Coronary artery (tissue), 2 donors: ENCODE results near the gene OSBPL6.

ENCODE experiments used
- DNase-seq: peaks from one replicate; pipeline ENCODE4 v3.0.0-alpha.2; 2017; ENCODE audit warnings: low spot score
- H3K27ac ChIP-seq, 2 donors: fragments of 200-600 bp; sonication (generic); one replicate each; pipeline ENCODE4 v1.5.1; 2016 to 2019
- H3K4me3 ChIP-seq: fragments of 200-600 bp; sonication (generic); 2 replicates; pipeline ENCODE4 v1.5.1; 2016; ENCODE audit warnings: mild to moderate bottlenecking, moderate library complexity
- CTCF ChIP-seq: fragments of 200-600 bp; sonication (generic); IDR thresholded peaks from one replicate; pipeline ENCODE4 v1.5.1; 2019; ENCODE audit warnings: antibody characterized with exemption

Gene OSBPL6

GRCh38 chr2:178220814-178221213 lies 26.5 kb downstream of the OSBPL6 start:
- Histone ChIP-seq H3K27ac (no peak overlapping the region), H3K4me3 (no peak overlapping the region)
- DNase-seq = no peak
- TF ChIP-seq CTCF = no peak

GRCh38 chr2:178221556-178221955 lies 27.2 kb downstream of the OSBPL6 start:
- H3K4me3 ChIP-seq = no peak overlapping the region
- no peak for DNase-seq
- TF ChIP-seq CTCF = no peak
- H3K27ac ChIP-seq = no peak overlapping the region

- TF ChIP-seq CTCF = no peak
- Histone ChIP-seq H3K4me3 (no peak overlapping the region), H3K27ac (no peak overlapping the region)
- no peak for DNase-seq
These were observed 29.5 kb downstream of the OSBPL6 start for GRCh38 chr2:178223806-178224205.

- H3K4me3 ChIP-seq = no peak overlapping the region
- H3K27ac ChIP-seq = no peak overlapping the region
- TF ChIP-seq CTCF = no peak
- no peak for DNase-seq
These were observed 30.9 kb downstream of the OSBPL6 start for GRCh38 chr2:178225006-178225805.

- Histone ChIP-seq H3K27ac (no peak overlapping the region), H3K4me3 (no peak overlapping the region)
- no peak for TF ChIP-seq CTCF
- no peak for DNase-seq
These were observed 32.9 kb downstream of the OSBPL6 start for GRCh38 chr2:178227187-178227586.

GRCh38 chr2:178229927-178230326 lies 35.6 kb downstream of the OSBPL6 start:
- Histone ChIP-seq H3K27ac (no peak overlapping the region), H3K4me3 (no peak overlapping the region)
- no peak for TF ChIP-seq CTCF
- DNase-seq = no peak

GRCh38 chr2:178230396-178230795 lies 36.1 kb downstream of the OSBPL6 start:
- DNase-seq = no peak
- H3K4me3 ChIP-seq = no peak overlapping the region
- no peak overlapping the region for H3K27ac ChIP-seq
- TF ChIP-seq CTCF = no peak
